Breast epithelium (tissue), 4 donors: ENCODE data around the gene PRKN. TPM values are rescaled to one million over a fixed set of nuclear protein-coding genes. Genes with fewer than 3 reads are reported as not detected.

ENCODE experiments used
- DNase-seq, 2 donors: peaks; one replicate each; pipeline ENCODE4 v3.0.0-alpha.2; 2019; ENCODE audit warnings: low spot score in 2 of 2
- H3K27ac ChIP-seq, 2 donors: fragments of 200-600 bp; sonication (generic) in 1 of 2; one replicate each; pipeline ENCODE4 v1.5.1; 2016 to 2019; ENCODE audit warnings: mild to moderate bottlenecking in 1 of 2
- H3K27me3 ChIP-seq, 2 donors: fragments of 200-600 bp; sonication (generic) in 1 of 2; one replicate each; pipeline versions ENCODE4 v1.5.1 to v1.6.0; 2017 to 2019; ENCODE audit warnings: control low read depth in 1 of 2, mild to moderate bottlenecking in 1 of 2
- H3K36me3 ChIP-seq: fragments of 200-600 bp; one replicate; pipeline ENCODE4 v1.5.1; 2019
- H3K4me1 ChIP-seq, 2 donors: fragments of 200-600 bp; sonication (generic); one replicate each; pipeline ENCODE4 v1.5.1; 2016 to 2019; ENCODE audit warnings: control low read depth in 1 of 2
- H3K4me3 ChIP-seq, 3 donors: fragments of 200-600 bp; sonication (generic); 1 replicate in 2 of 3; 2 replicates in 1 of 3; pipeline ENCODE4 v1.5.1; 2016 to 2019; ENCODE audit warnings: mild to moderate bottlenecking in 3 of 3, moderate library complexity in 2 of 3
- H3K9me3 ChIP-seq, 2 donors: fragments of 200-600 bp; sonication (generic) in 1 of 2; one replicate each; pipeline ENCODE4 v1.5.1; 2016 to 2019; ENCODE audit warnings: control low read depth in 1 of 2
- POLR2A ChIP-seq: fragments of 450-650 bp; IDR thresholded peaks from one replicate; pipeline ENCODE4 v1.6.1; 2016; ENCODE audit warnings: antibody characterized with exemption, mild to moderate bottlenecking, moderate library complexity
- POLR2AphosphoS5 ChIP-seq, 3 donors: sonication (generic); formaldehyde crosslinking; IDR thresholded peaks; one replicate each; pipeline ENCODE4 v1.6.1; 2017; ENCODE audit warnings: antibody characterized with exemption in 3 of 3
- intact Hi-C: fragments of 100-400 bp; cut with DNase I; formaldehyde crosslinking; loops from one replicate; pipeline ENCODE4 v1.15.1; 2023; ENCODE audit warnings: low total_unique reads
- total RNA-seq, 3 donors: library from RNA; depleted of rRNA; stranded (reverse); fragments of >200 nt; gene quantifications; one replicate each; pipeline ENCODE4 v1.1.0, GENCODE V29; 2016
- TF ChIP-seq, protein P1 (sequence below), 3 donors: fragments of 450-650 bp; IDR thresholded peaks; one replicate each; pipeline ENCODE4 v1.5.1; 2016 to 2017; ENCODE audit warnings: antibody characterized with exemption in 3 of 3, mild to moderate bottlenecking in 3 of 3, moderate library complexity in 3 of 3

The PRKN gene
- total RNA-seq, 3 donors from 2014 or later: 7.2 to 19.0 (median 11.2) TPM

DNA sequence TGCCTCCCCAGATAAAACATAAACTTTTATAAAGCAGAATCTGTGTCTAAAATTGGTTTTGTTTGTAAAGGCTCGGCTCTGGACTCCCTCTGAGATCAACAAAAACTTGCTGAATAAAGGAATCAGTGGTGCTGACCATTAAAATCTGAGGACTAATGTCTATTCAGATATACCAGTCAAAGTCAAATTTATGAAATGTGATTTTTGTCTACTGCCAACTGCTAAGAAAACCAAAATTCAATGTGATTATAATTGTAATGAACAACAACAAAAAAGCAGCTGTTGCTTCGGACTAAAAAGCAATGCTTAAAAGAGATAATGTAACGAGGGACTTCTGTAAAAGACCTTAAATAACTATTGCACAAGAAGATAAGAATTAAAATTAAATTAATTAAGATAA lies 26.6 kb downstream of the PRKN start:
- intact Hi-C loops: no loop called here
- no peak for TF ChIP-seq POLR2AphosphoS5 (IDR thresholded peaks at IDR 0.05)
- no peak for TF ChIP-seq POLR2A
- TF ChIP-seq, protein P1, sequence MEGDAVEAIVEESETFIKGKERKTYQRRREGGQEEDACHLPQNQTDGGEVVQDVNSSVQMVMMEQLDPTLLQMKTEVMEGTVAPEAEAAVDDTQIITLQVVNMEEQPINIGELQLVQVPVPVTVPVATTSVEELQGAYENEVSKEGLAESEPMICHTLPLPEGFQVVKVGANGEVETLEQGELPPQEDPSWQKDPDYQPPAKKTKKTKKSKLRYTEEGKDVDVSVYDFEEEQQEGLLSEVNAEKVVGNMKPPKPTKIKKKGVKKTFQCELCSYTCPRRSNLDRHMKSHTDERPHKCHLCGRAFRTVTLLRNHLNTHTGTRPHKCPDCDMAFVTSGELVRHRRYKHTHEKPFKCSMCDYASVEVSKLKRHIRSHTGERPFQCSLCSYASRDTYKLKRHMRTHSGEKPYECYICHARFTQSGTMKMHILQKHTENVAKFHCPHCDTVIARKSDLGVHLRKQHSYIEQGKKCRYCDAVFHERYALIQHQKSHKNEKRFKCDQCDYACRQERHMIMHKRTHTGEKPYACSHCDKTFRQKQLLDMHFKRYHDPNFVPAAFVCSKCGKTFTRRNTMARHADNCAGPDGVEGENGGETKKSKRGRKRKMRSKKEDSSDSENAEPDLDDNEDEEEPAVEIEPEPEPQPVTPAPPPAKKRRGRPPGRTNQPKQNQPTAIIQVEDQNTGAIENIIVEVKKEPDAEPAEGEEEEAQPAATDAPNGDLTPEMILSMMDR (IDR thresholded peaks at IDR 0.05): no peak

GRCh38 chr6:162699961-162700360 lies 27.6 kb downstream of the PRKN start:
- H3K4me3 ChIP-seq: no peak overlapping the region
- no peaks in the 10 kb centered on the region for H3K4me1 ChIP-seq
- no peak for TF ChIP-seq POLR2A
- TF ChIP-seq, protein P1 (IDR thresholded peaks at IDR 0.05): no peak
- TF ChIP-seq POLR2AphosphoS5 (IDR thresholded peaks at IDR 0.05): no peak

More for the DNA sequence above, 26.6 kb downstream of the PRKN start:
- no peak for DNase-seq
- no peak overlapping the region for H3K27ac ChIP-seq
- no peaks in the 10 kb centered on the region for H3K4me1 ChIP-seq
- H3K27me3 ChIP-seq: no peaks in the 10 kb centered on the region
- no peaks in the 10 kb centered on the region for H3K36me3 ChIP-seq
- H3K9me3 ChIP-seq: no peaks in the 10 kb centered on the region
- no peak overlapping the region for H3K4me3 ChIP-seq

GRCh38 chr6:162698440-162698839 lies 29.1 kb downstream of the PRKN start:
- Histone ChIP-seq H3K4me3 (no peak overlapping the region), H3K27ac (no peak overlapping the region), H3K36me3 (no peaks in the 10 kb centered on the region), H3K9me3 (no peaks in the 10 kb centered on the region), H3K27me3 (no peaks in the 10 kb centered on the region), H3K4me1 (no peaks in the 10 kb centered on the region)
- intact Hi-C loops: no loop called here
- DNase-seq: no peak
- TF ChIP-seq POLR2AphosphoS5 (IDR thresholded peaks at IDR 0.05) (no peak), POLR2A (no peak)
- TF ChIP-seq, protein P1 (IDR thresholded peaks at IDR 0.05): no peak

More at GRCh38 chr6:162699961-162700360, 27.6 kb downstream of the PRKN start:
- intact Hi-C loops: no loop called here
- Histone ChIP-seq H3K27ac (no peak overlapping the region), H3K36me3 (no peaks in the 10 kb centered on the region), H3K9me3 (no peaks in the 10 kb centered on the region), H3K27me3 (no peaks in the 10 kb centered on the region)
- DNase-seq: no peak

DNA sequence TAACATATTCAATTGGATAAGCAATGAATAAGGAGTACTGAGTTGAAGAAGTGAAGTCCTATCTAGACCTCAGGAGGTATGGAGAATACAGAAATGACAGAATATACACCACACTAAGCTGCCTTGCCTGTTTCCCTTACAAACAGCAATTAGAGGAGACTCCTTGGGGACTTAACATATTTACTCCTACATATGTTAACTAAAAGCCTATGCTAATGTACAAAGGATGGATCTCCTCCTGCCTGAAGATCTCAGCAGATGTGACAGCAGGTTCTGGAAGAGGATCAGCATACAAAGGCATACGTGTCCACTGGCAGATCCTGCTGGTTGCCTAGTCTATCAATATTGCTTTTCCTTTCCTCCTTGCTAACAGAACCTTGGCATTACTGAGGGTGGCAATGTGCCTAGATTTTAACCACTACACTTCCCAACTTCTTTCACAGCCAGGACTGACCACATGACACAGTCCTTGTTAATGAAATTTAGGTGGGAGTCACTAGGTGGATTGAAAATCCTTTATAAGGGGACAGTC lies 29.6 kb downstream of the PRKN start:
- no peaks in the 10 kb centered on the region for H3K36me3 ChIP-seq
- TF ChIP-seq POLR2AphosphoS5 (IDR thresholded peaks at IDR 0.05): no peak
- TF ChIP-seq POLR2A: no peak
- TF ChIP-seq, protein P1 (IDR thresholded peaks at IDR 0.05): no peak
- DNase-seq: no peak

GRCh38 chr6:162690158-162690557 lies 37.4 kb downstream of the PRKN start:
- TF ChIP-seq POLR2AphosphoS5 (IDR thresholded peaks at IDR 0.05) (no peak), POLR2A (no peak)
- TF ChIP-seq, protein P1 (IDR thresholded peaks at IDR 0.05): no peak
- intact Hi-C loops: no loop called here

More for the DNA sequence above, 29.6 kb downstream of the PRKN start:
- H3K4me3 ChIP-seq: no peak overlapping the region
- H3K27ac ChIP-seq: no peak overlapping the region
- H3K9me3 ChIP-seq: no peaks in the 10 kb centered on the region
- no peaks in the 10 kb centered on the region for H3K4me1 ChIP-seq
- intact Hi-C loops: no loop called here
- no peaks in the 10 kb centered on the region for H3K27me3 ChIP-seq

More at GRCh38 chr6:162690158-162690557, 37.4 kb downstream of the PRKN start:
- Histone ChIP-seq H3K27ac (no peak overlapping the region), H3K4me1 (no peaks in the 10 kb centered on the region), H3K36me3 (no peaks in the 10 kb centered on the region), H3K9me3 (no peaks in the 10 kb centered on the region), H3K4me3 (no peak overlapping the region), H3K27me3 (no peaks in the 10 kb centered on the region)
- no peak for DNase-seq
